GM18868 (cell line): ENCODE measurements around the gene CNKSR3.

ENCODE experiments used
- ATAC-seq: cut with Tn5 transposase; IDR thresholded peaks from one replicate; pipeline ENCODE4 v1.9.1; 2021; ENCODE audit warnings: mild to moderate bottlenecking, moderate library complexity; ENCODE audit not compliant: unreplicated experiment

Gene CNKSR3

DNA sequence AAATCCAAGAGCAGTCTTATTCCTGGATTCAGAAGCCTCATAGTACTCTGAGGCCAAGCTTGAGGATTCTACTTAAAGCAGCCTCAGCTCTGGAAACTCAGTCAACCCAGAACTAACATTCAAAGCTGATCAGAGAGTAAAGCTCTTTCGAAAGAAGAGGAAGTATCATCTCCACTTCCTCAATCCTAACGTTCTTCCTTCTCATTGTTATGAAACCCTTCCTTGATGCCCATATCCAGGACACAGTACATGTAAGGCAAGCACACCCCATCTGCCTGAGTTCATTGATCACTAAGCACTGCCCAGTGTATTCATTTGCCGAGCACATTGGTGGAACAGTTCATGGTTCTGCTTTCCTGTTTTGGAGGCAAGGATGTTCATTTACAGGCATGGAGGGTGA is 153.8 kb downstream of the CNKSR3 start, which contains the start of gene IPCEF1:
Gene IPCEF1, minus strand, starts transcription at position 114 of the 400 bp plus-strand sequence. CDS start 90,856 bp downstream, outside the sequence.
- ATAC-seq: peak; percentile 26

DNA sequence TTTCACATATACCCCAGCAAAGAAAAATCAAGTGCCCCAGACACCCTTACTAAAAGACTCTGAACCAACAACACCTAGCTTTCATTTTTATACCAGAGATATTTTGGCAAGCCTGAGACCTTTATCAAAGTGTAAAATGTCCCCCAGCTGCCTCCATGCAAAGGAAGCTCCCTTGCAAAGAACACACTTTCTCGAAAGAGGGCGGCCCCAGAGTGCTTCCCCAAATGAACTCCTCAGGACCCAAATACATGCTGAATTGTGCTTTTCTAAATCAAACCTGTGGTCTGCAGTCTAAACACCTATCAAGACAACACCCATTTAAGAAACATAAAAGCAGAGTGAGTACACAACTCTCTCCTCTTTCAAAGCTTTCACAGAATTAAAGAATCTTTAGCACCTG is 154.4 kb downstream of the CNKSR3 start:
- no peak for ATAC-seq

DNA sequence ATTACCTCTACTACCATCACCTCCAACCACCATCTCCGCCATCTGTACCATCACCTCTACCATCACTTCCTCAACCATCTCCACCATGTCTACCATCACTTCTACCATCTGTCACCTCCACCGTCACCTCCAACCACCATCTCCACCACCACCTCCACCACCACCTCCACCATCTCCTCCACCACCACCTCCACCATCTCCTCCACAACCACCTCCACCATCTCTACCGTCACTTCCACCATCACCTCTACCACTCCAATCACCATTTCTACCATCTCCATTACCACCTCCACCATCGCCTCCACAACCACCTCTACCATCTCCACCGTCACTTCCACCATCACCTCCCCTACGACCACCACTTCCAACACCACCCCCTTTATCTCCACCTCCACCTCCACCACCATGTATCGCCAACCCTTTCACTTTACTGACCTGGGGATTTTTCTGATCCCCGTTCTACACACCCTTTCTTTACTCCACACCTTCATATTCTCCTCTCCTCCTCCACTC is 156.2 kb downstream of the CNKSR3 start:
- ATAC-seq: no peak

- ATAC-seq: no peak
These were observed 156.9 kb downstream of the CNKSR3 start for GRCh38 chr6:154353626-154354025.

DNA sequence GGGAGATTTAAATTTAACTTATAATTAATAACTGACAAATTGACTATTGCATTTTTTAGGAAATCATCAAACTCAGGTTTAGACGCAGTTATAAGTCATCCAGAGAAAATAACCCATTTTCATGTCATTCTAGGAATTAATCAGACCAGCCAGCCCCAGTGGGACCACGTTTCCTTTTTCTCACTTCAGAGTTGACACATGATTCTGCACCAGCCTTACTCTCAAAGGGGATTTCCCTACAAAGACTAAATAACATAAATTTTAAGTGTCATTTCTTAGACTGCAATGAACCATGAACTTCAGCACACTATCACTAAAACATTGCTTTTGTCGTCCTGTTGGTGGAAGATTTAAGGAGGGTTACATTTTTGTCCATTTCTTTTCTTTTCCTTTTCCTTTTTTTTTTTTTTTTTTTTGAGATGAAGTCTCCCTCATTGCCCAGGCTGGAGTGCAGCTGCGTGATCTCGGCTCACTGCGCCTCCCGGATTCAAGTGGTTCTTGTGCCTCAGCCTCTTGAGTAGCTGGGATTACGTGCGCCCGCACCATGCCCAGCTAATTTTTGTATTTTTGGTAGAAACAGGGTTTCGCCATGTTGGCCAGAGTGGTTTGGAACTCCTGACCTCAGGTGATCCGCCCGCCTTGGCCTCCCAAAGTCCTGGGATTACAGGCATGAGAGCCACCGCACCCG is 157.4 kb downstream of the CNKSR3 start:
- ATAC-seq: peak; percentile 73

DNA sequence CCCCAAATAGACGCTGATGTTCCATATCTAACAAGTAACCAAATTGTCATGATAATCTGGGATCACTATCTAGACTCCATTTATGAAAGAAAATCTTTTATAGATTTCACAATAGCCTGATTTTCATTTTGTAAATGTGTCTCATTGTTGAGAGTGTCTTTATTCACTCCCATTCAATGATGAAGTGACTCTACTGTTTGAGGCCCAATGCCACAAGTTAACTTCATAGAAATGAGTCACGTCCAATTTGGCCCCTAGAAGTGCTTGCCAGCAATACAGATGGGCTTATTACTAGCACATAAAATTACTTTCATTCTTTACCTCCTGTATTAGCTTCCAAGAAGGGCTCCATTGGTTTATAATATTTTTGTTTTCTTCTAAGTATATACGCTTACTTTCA is 160.2 kb downstream of the CNKSR3 start:
- no peak for ATAC-seq

DNA sequence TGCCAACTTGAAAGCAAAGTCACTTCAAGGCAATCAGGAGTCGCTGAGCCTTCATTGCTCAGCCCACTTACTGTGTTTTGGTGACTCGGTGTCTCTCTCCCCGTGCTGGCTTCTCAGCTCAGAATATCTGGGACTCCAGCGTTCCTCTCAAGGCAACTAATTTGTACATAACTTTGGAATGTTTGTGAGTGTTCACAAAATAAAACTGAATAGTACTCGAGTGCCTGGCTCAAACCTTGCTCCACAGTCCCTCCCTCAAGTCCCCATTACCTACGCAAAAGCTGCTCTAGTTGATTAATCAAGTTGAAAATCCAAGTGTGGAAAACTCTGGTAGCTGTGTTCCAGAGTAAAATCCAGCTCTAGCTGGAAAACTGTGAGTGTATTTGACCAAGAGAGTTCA is 162.5 kb downstream of the CNKSR3 start:
- no peak for ATAC-seq

DNA sequence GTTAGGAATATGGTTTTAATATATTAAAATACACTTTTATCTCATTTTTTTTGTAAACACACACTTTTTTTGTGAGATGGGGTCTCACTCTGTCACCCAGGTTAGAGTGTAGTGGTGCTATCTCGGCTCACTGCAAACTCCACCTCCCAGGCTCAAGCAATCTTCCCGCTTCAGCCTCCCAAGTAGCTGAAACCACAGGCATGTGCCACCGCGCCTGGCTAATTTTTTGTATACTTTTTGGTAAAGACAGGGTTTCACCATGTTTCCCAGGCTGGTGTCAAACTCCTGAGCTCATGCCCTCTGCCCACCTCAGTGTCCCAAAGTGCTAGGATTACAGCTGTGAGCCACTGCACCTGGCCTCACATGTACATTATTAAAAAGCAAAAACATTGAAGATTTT is 164.7 kb downstream of the CNKSR3 start:
- ATAC-seq: no peak

DNA sequence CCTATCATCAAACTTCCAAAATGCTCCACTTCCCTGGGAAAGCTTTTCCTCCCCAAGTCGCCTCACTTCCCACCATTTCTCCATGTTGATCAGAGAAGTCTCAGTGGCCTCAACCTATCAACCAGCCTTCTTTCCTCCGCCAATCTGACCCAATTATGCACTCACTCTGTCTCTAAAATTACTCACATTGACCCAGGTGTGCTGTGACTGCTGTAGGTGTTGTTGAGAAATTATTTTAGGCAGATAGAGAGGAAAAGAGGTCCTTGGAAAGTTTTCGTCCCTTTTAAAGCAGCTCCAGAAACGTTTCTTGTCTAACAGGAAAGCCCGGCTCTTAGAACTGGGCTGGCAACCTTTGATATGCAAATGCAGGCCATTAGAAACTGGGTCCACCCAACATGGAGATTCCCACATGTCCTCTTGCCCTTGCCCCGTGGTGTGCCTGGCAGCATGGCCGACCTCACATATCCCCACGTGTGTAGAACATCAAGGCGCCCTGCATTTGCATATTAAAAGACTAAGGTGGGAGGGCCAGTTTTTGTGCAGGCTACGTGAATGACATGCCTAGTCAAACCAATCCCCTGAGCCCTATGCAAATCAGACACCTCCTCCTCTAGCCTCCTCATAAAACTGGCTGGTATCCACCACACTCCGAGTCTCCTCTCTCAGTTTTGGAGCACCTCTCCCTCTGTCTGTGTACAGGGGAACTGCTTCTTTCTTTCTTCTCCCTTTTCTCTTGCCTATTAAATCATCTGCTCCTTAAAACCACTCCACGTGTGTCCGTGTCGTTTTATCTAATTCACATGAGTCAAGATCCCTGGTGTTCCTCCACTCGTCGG is 166.8 kb downstream of the CNKSR3 start:
- ATAC-seq: no peak

DNA sequence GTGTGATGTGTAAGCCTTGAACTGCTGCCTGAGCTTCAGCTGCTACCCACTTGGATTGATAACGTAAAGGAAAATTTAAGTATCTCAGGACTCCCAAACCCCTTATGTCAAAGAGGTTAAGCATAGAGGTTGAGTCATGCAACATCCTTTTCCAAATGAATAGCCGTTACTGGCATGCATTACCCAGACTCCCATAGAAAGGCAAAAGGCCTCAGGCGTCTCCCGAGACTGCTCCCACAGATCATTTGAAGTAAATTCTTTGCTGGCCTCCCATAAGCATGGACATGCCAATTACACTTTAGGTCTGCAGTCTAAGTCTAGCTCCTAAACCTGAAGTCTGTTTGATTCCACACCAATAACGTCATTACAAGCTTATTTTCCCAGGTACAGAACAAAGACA is 168.6 kb downstream of the CNKSR3 start:
- ATAC-seq: no peak

DNA sequence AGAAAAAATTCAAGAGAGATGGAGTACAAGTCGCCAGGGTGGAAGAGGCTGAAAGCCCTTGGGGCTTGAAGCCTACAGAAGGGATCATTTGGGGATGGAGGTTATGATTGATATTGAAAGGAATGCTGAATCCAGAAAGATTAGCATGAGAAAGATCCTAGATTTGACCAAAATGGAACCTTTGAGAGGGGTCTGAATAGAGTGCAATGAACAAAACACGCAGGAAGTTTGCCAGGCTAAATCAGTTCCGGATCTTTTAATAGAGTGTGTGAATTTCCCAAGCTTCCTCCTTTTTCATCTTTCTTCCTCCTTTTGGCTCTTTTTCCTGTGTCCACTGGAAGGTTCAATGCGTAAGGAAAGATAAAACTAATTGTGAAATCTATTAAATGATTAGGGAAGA is 169.1 kb downstream of the CNKSR3 start:
- ATAC-seq: no peak
